ENCODE results near the gene IFIT3. TPM values are rescaled to one million over a fixed set of nuclear protein-coding genes. Genes with fewer than 3 reads are reported as not detected.

IFIT3 gene
- total and polyA plus RNA-seq, 9 of the 15 experiments (the other 6 are each of a cell fraction or from before 2014, with no cell fraction given), result 0.23 to 2.2 (median 0.77) TPM

GRCh38 chr10:89295597-89295996, 32.2 kb upstream of the IFIT3 start:
- Histone ChIP-seq H3K4me1 (replicated peaks in 1 of 2; ENCODE audit: control insufficient read depth in 2 of 2, insufficient read depth in 2 of 2, low read length in 2 of 2) (no peaks in the 10 kb centered on the region), H2AFZ (ENCODE audit: low read depth, low read length) (no peak overlapping the region), H3K4me3 (no peak overlapping the region), H3K9ac (ENCODE audit: insufficient read depth in 1 of 2, low read depth in 2 of 2, low read length in 2 of 2) (no peak overlapping the region), H3K27me3 (ENCODE audit: control insufficient read depth in 2 of 2, insufficient read depth in 2 of 2, low read length in 2 of 2) (no peaks in the 10 kb centered on the region), H3K9me1 (ENCODE audit: control insufficient read depth, insufficient read depth, low read length) (no peaks in the 10 kb centered on the region), H4K20me1 (replicated peaks; ENCODE audit: control insufficient read depth, insufficient read depth, low read length) (no peaks in the 10 kb centered on the region), H3K9me3 (replicated peaks; ENCODE audit: control insufficient read depth, insufficient read depth, low read depth, low read length) (no peaks in the 10 kb centered on the region; the same call in 1 of the 2 replicates), H3K79me2 (ENCODE audit: control insufficient read depth, insufficient read depth, low read length) (no peaks in the 10 kb centered on the region), H3K36me3 (ENCODE audit: control insufficient read depth, insufficient read depth, low read length) (no peaks in the 10 kb centered on the region), H3K4me2 (ENCODE audit: insufficient read depth, low read length) (no peak overlapping the region), H3K27ac (ENCODE audit: extremely low read depth, low read depth, low read length) (no peak overlapping the region)
- ChIA-PET CTCF (ENCODE audit: low intra/inter-chr PET ratio) (no interaction called here), POLR2A (no interaction called here)
- DNase-seq (ENCODE audit: extremely low read depth in 1 of 4, low spot score in 3 of 4), result no peak
- 0% methylated on average over 1 of the region's 1 CpG for WGBS (ENCODE audit: insufficient coverage, low coverage, missing lambda C conversion rate)
- in situ Hi-C loops (cut with MboI), result no loop called here
- BruUV-seq (replicated peaks), result no TSS peak
- TF ChIP-seq MXD1 (CRISPR knock-in tag; IDR thresholded peaks at IDR 0.05; ENCODE audit: borderline replicate concordance, poor library complexity, severe bottlenecking), result no peak
- TF ChIP-seq, protein P1, sequence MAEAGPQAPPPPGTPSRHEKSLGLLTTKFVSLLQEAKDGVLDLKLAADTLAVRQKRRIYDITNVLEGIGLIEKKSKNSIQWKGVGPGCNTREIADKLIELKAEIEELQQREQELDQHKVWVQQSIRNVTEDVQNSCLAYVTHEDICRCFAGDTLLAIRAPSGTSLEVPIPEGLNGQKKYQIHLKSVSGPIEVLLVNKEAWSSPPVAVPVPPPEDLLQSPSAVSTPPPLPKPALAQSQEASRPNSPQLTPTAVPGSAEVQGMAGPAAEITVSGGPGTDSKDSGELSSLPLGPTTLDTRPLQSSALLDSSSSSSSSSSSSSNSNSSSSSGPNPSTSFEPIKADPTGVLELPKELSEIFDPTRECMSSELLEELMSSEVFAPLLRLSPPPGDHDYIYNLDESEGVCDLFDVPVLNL (CRISPR knock-in tag; IDR thresholded peaks at IDR 0.05; ENCODE audit: low read depth), result no peak
- TF ChIP-seq CSDE1 (IDR thresholded peaks at IDR 0.05), result no peak
- no peak for TF ChIP-seq ZSCAN29 (IDR thresholded peaks at IDR 0.05)
- no peak for TF ChIP-seq RUNX1 (IDR thresholded peaks at IDR 0.05; ENCODE audit: low read depth)
- intact Hi-C loops (cut with micrococcal nuclease), result loop anchor here (10.0 kb wide), 1 partner anchor 269 kb away; no protein-coding TSS in a partner anchor
- FAIRE-seq, result no peak
- no peak for ATAC-seq

All from K562 (cell line).